ENCODE measurements around the gene SCUBE2. TPM values are rescaled to one million over a fixed set of nuclear protein-coding genes. Genes with fewer than 3 reads are reported as not detected.
A peak's percentile ranks its signal among the peaks of the same experiment; 100 is the strongest.

Gene SCUBE2
- total and polyA plus RNA-seq, 4 donors: 2.6 to 27.6 (median 4.0) TPM

DNA sequence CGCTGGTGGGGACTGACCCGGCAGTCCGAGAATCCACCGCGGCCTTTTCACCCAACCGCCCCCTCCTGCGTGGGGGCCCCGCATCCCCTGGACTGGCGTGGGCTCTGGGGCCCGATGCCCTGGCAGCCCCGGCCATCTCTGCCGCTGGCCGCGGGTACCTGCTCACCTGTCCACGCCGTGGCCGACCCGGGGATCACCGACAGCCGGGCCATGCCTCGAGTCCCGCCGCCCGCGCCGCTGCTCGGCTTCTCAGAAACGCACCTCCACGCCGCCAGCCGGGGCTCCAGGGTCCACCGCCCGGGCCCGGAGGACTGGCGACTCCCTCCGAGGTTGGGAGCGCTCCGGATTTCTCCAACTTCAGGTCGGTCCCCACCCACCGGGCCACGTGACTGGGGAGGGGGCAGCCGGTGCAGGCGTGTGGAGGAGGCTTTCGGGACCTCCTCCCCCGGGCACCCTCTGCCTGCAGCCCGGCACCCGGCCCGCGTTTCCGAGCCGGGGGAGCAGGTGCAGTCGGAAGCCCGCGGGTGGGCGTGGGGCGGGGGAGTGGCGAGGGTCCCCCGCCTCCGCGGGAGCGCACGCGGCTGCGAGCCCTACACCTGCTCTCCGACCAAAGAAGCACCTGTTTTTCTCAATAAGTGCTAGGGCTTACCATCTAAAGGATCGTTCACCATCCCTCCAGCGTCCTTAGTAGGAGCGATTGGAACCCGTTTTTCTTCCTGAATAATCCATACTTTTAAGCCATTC, 87.0 kb downstream of the SCUBE2 start:
- peaks cover 0 to 15% (median 3%) of the 10 kb centered on the region in 5 donors for H3K4me1 ChIP-seq (ENCODE audit: control insufficient read depth in 5 of 5, insufficient read depth in 5 of 5, low read length in 5 of 5)
- no peak overlapping the region for H3K27ac ChIP-seq (ENCODE audit: low read depth in 1 of 2, low read length in 1 of 2)
- H3K9me3 ChIP-seq (ENCODE audit: control insufficient read depth in 4 of 4, insufficient read depth in 3 of 4, low read length in 3 of 4): peaks cover 0 to 2% (median 0%) of the 10 kb centered on the region in 4 donors
- 13 to 14% methylated on average over 51 to 69 of the region's 69 CpGs for WGBS, 2 donors
- no peak overlapping the region for H3K9ac ChIP-seq (ENCODE audit: insufficient read depth in 1 of 2, low read length in 2 of 2)
- no peaks in the 10 kb centered on the region for H3K36me3 ChIP-seq (ENCODE audit: control insufficient read depth in 4 of 4, insufficient read depth in 4 of 4, low read length in 4 of 4)
- H3K27me3 ChIP-seq (ENCODE audit: control insufficient read depth in 3 of 3, insufficient read depth in 3 of 3, low read length in 2 of 3): peaks cover 0 to 22% (median 21%) of the 10 kb centered on the region in 3 donors
- peak overlapping the region; percentile 16 for H3K4me3 ChIP-seq
- TF ChIP-seq, protein P1, sequence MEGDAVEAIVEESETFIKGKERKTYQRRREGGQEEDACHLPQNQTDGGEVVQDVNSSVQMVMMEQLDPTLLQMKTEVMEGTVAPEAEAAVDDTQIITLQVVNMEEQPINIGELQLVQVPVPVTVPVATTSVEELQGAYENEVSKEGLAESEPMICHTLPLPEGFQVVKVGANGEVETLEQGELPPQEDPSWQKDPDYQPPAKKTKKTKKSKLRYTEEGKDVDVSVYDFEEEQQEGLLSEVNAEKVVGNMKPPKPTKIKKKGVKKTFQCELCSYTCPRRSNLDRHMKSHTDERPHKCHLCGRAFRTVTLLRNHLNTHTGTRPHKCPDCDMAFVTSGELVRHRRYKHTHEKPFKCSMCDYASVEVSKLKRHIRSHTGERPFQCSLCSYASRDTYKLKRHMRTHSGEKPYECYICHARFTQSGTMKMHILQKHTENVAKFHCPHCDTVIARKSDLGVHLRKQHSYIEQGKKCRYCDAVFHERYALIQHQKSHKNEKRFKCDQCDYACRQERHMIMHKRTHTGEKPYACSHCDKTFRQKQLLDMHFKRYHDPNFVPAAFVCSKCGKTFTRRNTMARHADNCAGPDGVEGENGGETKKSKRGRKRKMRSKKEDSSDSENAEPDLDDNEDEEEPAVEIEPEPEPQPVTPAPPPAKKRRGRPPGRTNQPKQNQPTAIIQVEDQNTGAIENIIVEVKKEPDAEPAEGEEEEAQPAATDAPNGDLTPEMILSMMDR (IDR thresholded peaks at IDR 0.05; ENCODE audit: control extremely low read depth, extremely low read depth): no peak
- DNase-seq (peak in 2 of 3 donors; percentile 22 to 34), ATAC-seq (ENCODE audit: insufficient read depth, low FRiP score) (no peak)

DNA sequence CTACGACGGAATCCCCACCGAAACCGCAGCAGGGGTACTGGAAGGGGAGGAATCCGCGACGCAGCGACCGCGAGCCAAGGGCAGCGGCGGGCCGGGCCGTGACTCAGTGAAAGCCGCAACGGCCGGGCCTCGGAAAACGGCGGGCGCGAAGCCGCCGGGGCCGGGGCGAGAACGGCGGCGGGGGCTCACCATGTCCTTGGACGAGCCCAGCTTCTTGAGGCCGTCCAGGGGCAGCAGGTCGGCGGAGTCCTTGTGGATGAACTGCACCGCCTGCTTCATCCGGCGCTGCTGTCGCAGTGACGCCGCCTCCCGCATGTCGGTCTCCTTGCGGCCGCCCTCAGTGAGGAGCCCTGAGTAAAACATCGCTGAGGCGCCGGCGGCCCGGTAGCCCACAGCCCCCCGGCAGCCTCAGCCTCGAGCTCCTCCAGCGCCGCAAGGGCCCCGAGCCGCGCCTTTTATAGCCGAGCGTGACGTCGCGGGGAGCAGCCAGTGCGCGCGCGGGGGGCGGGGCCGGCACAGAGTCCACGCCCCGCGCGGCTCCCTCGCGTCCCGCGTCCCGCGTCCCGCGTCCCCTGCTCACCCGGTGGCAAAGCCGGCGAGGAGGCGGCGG, 87.7 kb downstream of the SCUBE2 start, which contains the start of gene NRIP3:
Gene NRIP3, minus strand, starts transcription at position 429 of the 610 bp plus-strand sequence. Its CDS starts 66 bp downstream, at position 363.
- Histone ChIP-seq H3K27ac (ENCODE audit: low read depth in 1 of 2, low read length in 1 of 2) (no peak within 1 kb of the TSS), H3K4me3 (peak within 1 kb of the TSS; percentile 16), H3K36me3 (ENCODE audit: control insufficient read depth in 4 of 4, insufficient read depth in 4 of 4, low read length in 4 of 4) (no peaks in the 10 kb centered on the region), H3K9ac (ENCODE audit: insufficient read depth in 1 of 2, low read length in 2 of 2) (no peak within 1 kb of the TSS), H3K9me3 (ENCODE audit: control insufficient read depth in 4 of 4, insufficient read depth in 3 of 4, low read length in 3 of 4) (peaks cover 0 to 2% (median 0%) of the 10 kb centered on the region in 4 donors), H3K4me1 (ENCODE audit: control insufficient read depth in 5 of 5, insufficient read depth in 5 of 5, low read length in 5 of 5) (peaks cover 0 to 15% (median 3%) of the 10 kb centered on the region in 5 donors), H3K27me3 (ENCODE audit: control insufficient read depth in 3 of 3, insufficient read depth in 3 of 3, low read length in 2 of 3) (peaks cover 0 to 22% (median 21%) of the 10 kb centered on the region in 3 donors)
- TF ChIP-seq, protein P1 (IDR thresholded peaks at IDR 0.05; ENCODE audit: control extremely low read depth, extremely low read depth): no peak
- 0 to 2% methylated on average over 69 to 83 of the region's 83 CpGs for WGBS, 2 donors
- DNase-seq (peak; percentile 63 to 77 (median 71)), ATAC-seq (ENCODE audit: insufficient read depth, low FRiP score) (peak; percentile 76)

DNA sequence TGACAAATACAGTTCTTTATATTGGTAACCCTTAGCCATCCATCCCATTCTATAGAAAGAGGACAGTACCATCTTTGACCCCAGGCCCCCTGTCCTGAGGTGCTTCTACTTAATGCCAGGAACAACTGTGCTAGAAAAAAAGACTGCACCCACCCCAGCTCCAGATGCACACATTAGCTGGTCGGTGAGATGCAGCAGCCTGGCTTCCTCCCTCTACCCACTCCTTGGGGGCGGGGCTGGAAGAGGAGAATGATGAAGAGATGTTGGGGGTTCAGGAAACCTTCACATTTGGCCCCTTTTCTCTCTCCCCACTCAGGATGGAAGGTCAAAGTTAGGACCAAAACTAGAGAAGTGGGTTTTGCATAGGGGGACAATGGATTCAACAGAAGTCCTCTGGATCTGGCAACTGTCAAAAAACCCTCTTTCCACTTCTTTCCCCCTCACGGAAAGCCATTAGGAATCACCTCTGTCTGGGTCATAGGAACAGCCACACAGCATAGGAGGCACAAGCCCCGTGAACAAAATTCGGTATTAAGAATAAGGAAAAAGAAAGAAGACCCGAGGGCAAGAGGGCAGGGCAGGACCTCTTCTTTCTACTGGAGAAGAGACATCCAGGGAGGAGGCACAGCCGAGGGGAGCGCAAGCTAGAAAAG, 88.4 kb downstream of the SCUBE2 start:
- Histone ChIP-seq H3K36me3 (ENCODE audit: control insufficient read depth in 4 of 4, insufficient read depth in 4 of 4, low read length in 4 of 4) (no peaks in the 10 kb centered on the region), H3K9me3 (ENCODE audit: control insufficient read depth in 4 of 4, insufficient read depth in 3 of 4, low read length in 3 of 4) (peaks cover 0 to 2% (median 0%) of the 10 kb centered on the region in 4 donors), H3K27me3 (ENCODE audit: control insufficient read depth in 3 of 3, insufficient read depth in 3 of 3, low read length in 2 of 3) (peaks cover 0 to 22% (median 21%) of the 10 kb centered on the region in 3 donors), H3K9ac (ENCODE audit: insufficient read depth in 1 of 2, low read length in 2 of 2) (no peak overlapping the region), H3K4me1 (ENCODE audit: control insufficient read depth in 5 of 5, insufficient read depth in 5 of 5, low read length in 5 of 5) (peaks cover 0 to 15% (median 3%) of the 10 kb centered on the region in 5 donors), H3K27ac (ENCODE audit: low read depth in 1 of 2, low read length in 1 of 2) (no peak overlapping the region), H3K4me3 (no peak overlapping the region)
- ATAC-seq (ENCODE audit: insufficient read depth, low FRiP score) (no peak), DNase-seq (no peak)
- TF ChIP-seq, protein P1 (IDR thresholded peaks at IDR 0.05; ENCODE audit: control extremely low read depth, extremely low read depth): no peak
- 9 to 13% methylated on average over 8 of the region's 8 CpGs for WGBS, 2 donors
